HepG2 (cell line): ENCODE results near the gene SINHCAF. TPM values are rescaled to one million over a fixed set of nuclear protein-coding genes. Genes with fewer than 3 reads are reported as not detected.

Experiments
- ATF1 ChIP-seq: IDR thresholded peaks from 2 replicates; pipeline ENCODE4 v1.6.1; 2016; ENCODE audit warnings: mild to moderate bottlenecking, control low read depth
- FIP1L1 ChIP-seq: fragments of 200-400 bp; formaldehyde crosslinking; IDR thresholded peaks from 2 replicates; pipeline ENCODE4 v1.6.1; 2018; ENCODE audit warnings: low read depth, mild to moderate bottlenecking, low read length, moderate library complexity, borderline replicate concordance; ENCODE audit not compliant: insufficient read depth
- HDAC6 ChIP-seq: fragments of 200-600 bp; sonication (generic); IDR thresholded peaks from 2 replicates; pipeline ENCODE4 v1.7.0; 2017; ENCODE audit warnings: mild to moderate bottlenecking, antibody characterized with exemption, low read length, low read depth
- JDP2 ChIP-seq: sonication (generic); formaldehyde crosslinking; IDR thresholded peaks from 2 replicates; pipeline ENCODE4 v1.8.1; 2022; ENCODE audit warnings: missing genetic modification reagents, borderline replicate concordance
- KDM2A ChIP-seq: sonication (generic); formaldehyde crosslinking; IDR thresholded peaks from 2 replicates; pipeline ENCODE4 v1.4.0; 2020; ENCODE audit warnings: low read depth, missing genetic modification reagents, borderline replicate concordance
- RNF2 ChIP-seq: fragments of 450-650 bp; conservative IDR thresholded peaks from 2 replicates; pipeline ENCODE4 v1.6.1; 2016; ENCODE audit warnings: low read depth
- SOX5 ChIP-seq: IDR thresholded peaks from 2 replicates; pipeline ENCODE4 v1.6.1; 2016; ENCODE audit warnings: borderline replicate concordance
- SP2 ChIP-seq: sonication (generic); formaldehyde crosslinking; IDR thresholded peaks from 2 replicates; pipeline ENCODE4 v1.5.1; 2020; ENCODE audit warnings: mild to moderate bottlenecking, missing genetic modification reagents
- SRSF4 ChIP-seq: fragments of 200-400 bp; formaldehyde crosslinking; IDR thresholded peaks from one replicate; pipeline ENCODE4 v1.6.1; 2018; ENCODE audit warnings: mild to moderate bottlenecking, low read depth, low read length, moderate library complexity; ENCODE audit not compliant: poor library complexity, severe bottlenecking
- TARDBP ChIP-seq: sonication (generic); formaldehyde crosslinking; IDR thresholded peaks from 2 replicates; pipeline ENCODE4 v1.8.0; 2022; ENCODE audit warnings: mild to moderate bottlenecking, missing genetic modification reagents
- YEATS4 ChIP-seq: sonication (generic); formaldehyde crosslinking; IDR thresholded peaks from 2 replicates; pipeline ENCODE4 v1.4.0; 2020; ENCODE audit warnings: missing genetic modification reagents, borderline replicate concordance
- ZBTB38 ChIP-seq: sonication (generic); formaldehyde crosslinking; IDR thresholded peaks from 2 replicates; pipeline ENCODE4 v1.5.1; 2020; ENCODE audit warnings: mild to moderate bottlenecking, missing genetic modification reagents
- ZKSCAN1 ChIP-seq: fragments of 150-350 bp; IDR thresholded peaks from 2 replicates; pipeline ENCODE4 v1.6.1; 2014; ENCODE audit warnings: low read length
- ZNF160 ChIP-seq: sonication (generic); formaldehyde crosslinking; IDR thresholded peaks from 2 replicates; pipeline ENCODE4 v1.8.0; 2022; ENCODE audit warnings: mild to moderate bottlenecking, inconsistent platforms, missing genetic modification reagents
- ZNF317 ChIP-seq: sonication (generic); formaldehyde crosslinking; IDR thresholded peaks from 2 replicates; pipeline ENCODE4 v1.5.0; 2020; ENCODE audit warnings: mild to moderate bottlenecking, missing genetic modification reagents
- ZNF326 ChIP-seq: sonication (generic); formaldehyde crosslinking; IDR thresholded peaks from 2 replicates; pipeline ENCODE4 v1.4.0; 2020; ENCODE audit warnings: missing genetic modification reagents, borderline replicate concordance
- ZNF34 ChIP-seq: sonication (generic); formaldehyde crosslinking; IDR thresholded peaks from 2 replicates; pipeline ENCODE4 v1.4.0; 2020; ENCODE audit warnings: mild to moderate bottlenecking, missing genetic modification reagents, borderline replicate concordance
- ZNF484 ChIP-seq: sonication (generic); formaldehyde crosslinking; IDR thresholded peaks from 2 replicates; pipeline ENCODE4 v1.5.1; 2020; ENCODE audit warnings: mild to moderate bottlenecking, low read depth, missing genetic modification reagents, borderline replicate concordance
- ZNF703 ChIP-seq: sonication (generic); formaldehyde crosslinking; IDR thresholded peaks from 2 replicates; pipeline ENCODE4 v1.5.1; 2020; ENCODE audit warnings: missing genetic modification reagents, mild to moderate bottlenecking, moderate library complexity, borderline replicate concordance
- polyA plus RNA-seq, 8 experiments: library from polyadenylated mRNA; depleted of rRNA in 3 of 8; stranded (reverse) in 7 of 8; unstranded in 1 of 8; fragments of >200 nt; fragmentation: Illumina TruSeq in 4 of 8; extraction: Trizol in 4 of 8; gene quantifications; 2 replicates each; pipeline versions ENCODE4 v1.2.1 to v1.2.3, GENCODE V29; 2011 to 2016; ENCODE audit warnings: low read depth in 4 of 8, missing spikeins in 1 of 8, mixed read lengths in 1 of 8; ENCODE audit not compliant: insufficient read depth in 1 of 8
- total RNA-seq, 5 experiments: library from RNA; depleted of rRNA; stranded (reverse); fragments of >200 nt; fragmentation: Illumina TruSeq; extraction: Trizol; gene quantifications; 2 replicates each; pipeline ENCODE4 v1.2.3, GENCODE V29; 2016; ENCODE audit warnings: low read depth in 1 of 5
- TF ChIP-seq, protein P1 (sequence below): sonication (generic); formaldehyde crosslinking; IDR thresholded peaks from 2 replicates; pipeline ENCODE4 v1.9.0; 2021; ENCODE audit warnings: missing genetic modification reagents, mild to moderate bottlenecking, borderline replicate concordance
- TF ChIP-seq, protein P2 (sequence below), 2 experiments: IDR thresholded peaks; 2 replicates each; pipeline ENCODE4 v1.6.1; 2011 to 2012; ENCODE audit warnings: low read length in 2 of 2, borderline replicate concordance in 1 of 2, low read depth in 1 of 2, mild to moderate bottlenecking in 1 of 2, moderate library complexity in 1 of 2

Gene SINHCAF
- total and polyA plus RNA-seq, 2 of the 13 experiments (the other 11 are each of a cell fraction or from before 2014, with no cell fraction given): 54.6 to 97.8 TPM

DNA sequence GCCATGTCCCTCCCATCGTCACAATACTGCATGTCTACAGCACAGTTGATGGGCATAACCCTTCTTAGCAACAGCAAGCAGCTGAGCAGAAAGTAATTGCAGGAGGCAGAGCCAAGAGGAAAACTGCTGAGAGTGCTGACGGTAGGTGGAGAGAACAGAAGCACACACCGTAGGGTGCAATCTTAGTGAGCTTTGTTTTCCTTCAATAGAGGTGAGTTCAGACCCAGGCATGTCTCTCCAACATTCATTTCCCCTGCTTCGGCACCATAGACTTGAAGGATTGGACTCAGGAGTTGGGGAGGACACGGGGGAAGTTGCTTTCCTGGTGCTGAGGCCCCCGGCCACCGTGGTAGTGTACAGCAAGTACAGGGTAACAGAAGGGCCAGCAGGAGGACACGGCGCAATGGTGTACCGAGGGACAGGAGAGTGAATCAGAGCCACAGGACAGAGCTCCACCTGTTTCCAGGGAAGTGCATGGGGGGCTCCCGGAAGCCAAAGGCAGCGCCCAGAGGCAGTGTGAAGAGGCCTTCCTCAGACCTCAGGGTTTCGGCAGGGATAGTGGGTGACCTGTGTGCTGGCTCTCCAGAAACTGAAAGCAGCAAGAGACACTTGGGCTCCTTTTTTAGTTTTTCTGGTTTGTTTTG is 36.3 kb upstream of the SINHCAF start (continued):
- TF ChIP-seq RNF2: 0 out of 2 replicates have a peak, but pooled peaks have one; percentile 33
- no peak for TF ChIP-seq ZNF484
- no peak for TF ChIP-seq YEATS4 (CRISPR knock-in tag)
- TF ChIP-seq ATF1 (CRISPR knock-in tag): no peak
- no peak; the same call in 1 of the 2 replicates for TF ChIP-seq KDM2A (CRISPR knock-in tag)
- TF ChIP-seq HDAC6: no peak
- TF ChIP-seq SP2 (CRISPR knock-in tag): no peak
- TF ChIP-seq JDP2 (CRISPR knock-in tag): no peak
- TF ChIP-seq ZNF34 (CRISPR knock-in tag): no peak
- TF ChIP-seq ZNF326: no peak
- no peak for TF ChIP-seq TARDBP (CRISPR knock-in tag)
- TF ChIP-seq, protein P1, sequence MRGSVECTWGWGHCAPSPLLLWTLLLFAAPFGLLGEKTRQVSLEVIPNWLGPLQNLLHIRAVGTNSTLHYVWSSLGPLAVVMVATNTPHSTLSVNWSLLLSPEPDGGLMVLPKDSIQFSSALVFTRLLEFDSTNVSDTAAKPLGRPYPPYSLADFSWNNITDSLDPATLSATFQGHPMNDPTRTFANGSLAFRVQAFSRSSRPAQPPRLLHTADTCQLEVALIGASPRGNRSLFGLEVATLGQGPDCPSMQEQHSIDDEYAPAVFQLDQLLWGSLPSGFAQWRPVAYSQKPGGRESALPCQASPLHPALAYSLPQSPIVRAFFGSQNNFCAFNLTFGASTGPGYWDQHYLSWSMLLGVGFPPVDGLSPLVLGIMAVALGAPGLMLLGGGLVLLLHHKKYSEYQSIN: no peak
- TF ChIP-seq SOX5 (CRISPR knock-in tag): no peak
- no peak for TF ChIP-seq ZBTB38 (CRISPR knock-in tag)
- TF ChIP-seq ZNF317 (CRISPR knock-in tag): 0 out of 2 replicates have a peak, but pooled peaks have one; percentile 22
- no peak for TF ChIP-seq ZNF703 (CRISPR knock-in tag)
- no peak for TF ChIP-seq FIP1L1
- TF ChIP-seq SRSF4: no peak
- TF ChIP-seq, protein P2, sequence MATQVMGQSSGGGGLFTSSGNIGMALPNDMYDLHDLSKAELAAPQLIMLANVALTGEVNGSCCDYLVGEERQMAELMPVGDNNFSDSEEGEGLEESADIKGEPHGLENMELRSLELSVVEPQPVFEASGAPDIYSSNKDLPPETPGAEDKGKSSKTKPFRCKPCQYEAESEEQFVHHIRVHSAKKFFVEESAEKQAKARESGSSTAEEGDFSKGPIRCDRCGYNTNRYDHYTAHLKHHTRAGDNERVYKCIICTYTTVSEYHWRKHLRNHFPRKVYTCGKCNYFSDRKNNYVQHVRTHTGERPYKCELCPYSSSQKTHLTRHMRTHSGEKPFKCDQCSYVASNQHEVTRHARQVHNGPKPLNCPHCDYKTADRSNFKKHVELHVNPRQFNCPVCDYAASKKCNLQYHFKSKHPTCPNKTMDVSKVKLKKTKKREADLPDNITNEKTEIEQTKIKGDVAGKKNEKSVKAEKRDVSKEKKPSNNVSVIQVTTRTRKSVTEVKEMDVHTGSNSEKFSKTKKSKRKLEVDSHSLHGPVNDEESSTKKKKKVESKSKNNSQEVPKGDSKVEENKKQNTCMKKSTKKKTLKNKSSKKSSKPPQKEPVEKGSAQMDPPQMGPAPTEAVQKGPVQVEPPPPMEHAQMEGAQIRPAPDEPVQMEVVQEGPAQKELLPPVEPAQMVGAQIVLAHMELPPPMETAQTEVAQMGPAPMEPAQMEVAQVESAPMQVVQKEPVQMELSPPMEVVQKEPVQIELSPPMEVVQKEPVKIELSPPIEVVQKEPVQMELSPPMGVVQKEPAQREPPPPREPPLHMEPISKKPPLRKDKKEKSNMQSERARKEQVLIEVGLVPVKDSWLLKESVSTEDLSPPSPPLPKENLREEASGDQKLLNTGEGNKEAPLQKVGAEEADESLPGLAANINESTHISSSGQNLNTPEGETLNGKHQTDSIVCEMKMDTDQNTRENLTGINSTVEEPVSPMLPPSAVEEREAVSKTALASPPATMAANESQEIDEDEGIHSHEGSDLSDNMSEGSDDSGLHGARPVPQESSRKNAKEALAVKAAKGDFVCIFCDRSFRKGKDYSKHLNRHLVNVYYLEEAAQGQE (IDR thresholded peaks at IDR 0.05; ENCODE audit: borderline replicate concordance in 1 of 2, low read depth in 1 of 2, low read length in 2 of 2): no peak
- TF ChIP-seq ZNF160 (CRISPR knock-in tag): no peak
- no peak for TF ChIP-seq ZKSCAN1
